NCI-H146 treated with DMSO at 0.1 percent for 48 hours (cell line): ENCODE measurements around the gene EFNA5.
"Not testable (repeated sequence)": the region's sequence is repeated elsewhere in the genome, so short reads cannot be mapped to it uniquely, and the experiment has no call there.

Experiments
- DNase-seq: peaks from one replicate; lab custom pipeline; 2025; ENCODE audit not compliant: unreplicated experiment; lab: John Stamatoyannopoulos, UW

Gene EFNA5

GRCh38 chr5:107499776-107500175, 171.0 kb downstream of the EFNA5 start:
- DNase-seq = no peak

GRCh38 chr5:107499237-107499636, 171.5 kb downstream of the EFNA5 start:
- DNase-seq = no peak

GRCh38 chr5:107496466-107496865, 174.3 kb downstream of the EFNA5 start:
- DNase-seq = no peak

- DNase-seq = not testable (repeated sequence)
These were observed 176.6 kb downstream of the EFNA5 start for GRCh38 chr5:107494129-107494528.

GRCh38 chr5:107487056-107487542, 183.6 kb downstream of the EFNA5 start:
- no peak for DNase-seq

GRCh38 chr5:107486489-107486888, 184.2 kb downstream of the EFNA5 start:
- no peak for DNase-seq

- no peak for DNase-seq
These were observed 185.6 kb downstream of the EFNA5 start for GRCh38 chr5:107485184-107485583.

- no peak for DNase-seq
These were observed 186.5 kb downstream of the EFNA5 start for GRCh38 chr5:107484281-107484680.

GRCh38 chr5:107483231-107484024, 187.3 kb downstream of the EFNA5 start:
- peak; percentile 38 for DNase-seq

GRCh38 chr5:107478068-107478641, 192.6 kb downstream of the EFNA5 start:
- no peak for DNase-seq

GRCh38 chr5:107477492-107477891, 193.2 kb downstream of the EFNA5 start:
- no peak for DNase-seq

- no peak for DNase-seq
These were observed 194.0 kb downstream of the EFNA5 start for GRCh38 chr5:107476783-107477182.

GRCh38 chr5:107474716-107475489, 195.8 kb downstream of the EFNA5 start:
- DNase-seq = no peak

GRCh38 chr5:107474361-107474715, 196.4 kb downstream of the EFNA5 start:
- DNase-seq = no peak

- peak; percentile 68 for DNase-seq
These were observed 198.1 kb downstream of the EFNA5 start for GRCh38 chr5:107472620-107473064.

- no peak for DNase-seq
These were observed 200.5 kb downstream of the EFNA5 start for GRCh38 chr5:107470295-107470582.

GRCh38 chr5:107469485-107470294, 201.0 kb downstream of the EFNA5 start:
- no peak for DNase-seq

GRCh38 chr5:107469064-107469463, 201.7 kb downstream of the EFNA5 start:
- DNase-seq = no peak

- no peak for DNase-seq
These were observed 202.5 kb downstream of the EFNA5 start for GRCh38 chr5:107468276-107468675.

- DNase-seq = no peak
These were observed 203.4 kb downstream of the EFNA5 start for GRCh38 chr5:107467137-107467932.
